H9 (cell line): ENCODE results near the gene JUP. TPM values are rescaled to one million over a fixed set of nuclear protein-coding genes. Genes with fewer than 3 reads are reported as not detected.

Experiments
- DNase-seq: peaks from one replicate; pipeline ENCODE4 v3.0.0-alpha.2; 2017
- H2AFZ ChIP-seq: one replicate; pipeline ENCODE4 v1.6.1; 2013; ENCODE audit warnings: mild to moderate bottlenecking, low read length, control low read depth, moderate library complexity
- H2AK5ac ChIP-seq: 2 replicates; pipeline ENCODE4 v1.6.1; 2013; ENCODE audit warnings: low read length, control low read depth, mixed read lengths; ENCODE audit not compliant: insufficient read length
- H2BK120ac ChIP-seq: one replicate; pipeline ENCODE4 v1.6.1; 2013; ENCODE audit warnings: low read depth, mild to moderate bottlenecking, low read length, control low read depth, inconsistent platforms; ENCODE audit not compliant: poor library complexity, severe bottlenecking
- H2BK12ac ChIP-seq: 2 replicates; pipeline ENCODE4 v1.6.1; 2013; ENCODE audit warnings: low read length, control low read depth, mixed read lengths, low read depth; ENCODE audit not compliant: insufficient read length
- H2BK15ac ChIP-seq: 2 replicates; pipeline ENCODE4 v1.6.1; 2013; ENCODE audit warnings: low read depth, low read length, control low read depth
- H2BK20ac ChIP-seq: one replicate; pipeline ENCODE4 v1.6.1; 2013; ENCODE audit warnings: low read depth, mild to moderate bottlenecking, low read length, control low read depth, inconsistent platforms; ENCODE audit not compliant: poor library complexity, severe bottlenecking
- H2BK5ac ChIP-seq: 2 replicates; pipeline ENCODE4 v1.6.1; 2013; ENCODE audit warnings: low read length, control low read depth, mixed read lengths; ENCODE audit not compliant: insufficient read length
- H3K14ac ChIP-seq: 2 replicates; pipeline ENCODE4 v1.6.1; 2013; ENCODE audit warnings: low read length, control low read depth; ENCODE audit not compliant: insufficient read depth
- H3K18ac ChIP-seq: 2 replicates; pipeline ENCODE4 v1.6.1; 2013; ENCODE audit warnings: low read depth, mild to moderate bottlenecking, mixed read lengths, low read length, control low read depth; ENCODE audit not compliant: insufficient read length
- H3K23ac ChIP-seq: 2 replicates; pipeline ENCODE4 v1.6.1; 2013; ENCODE audit warnings: low read length, control low read depth, mixed read lengths, low read depth; ENCODE audit not compliant: insufficient read length
- H3K23me2 ChIP-seq: 2 replicates; pipeline ENCODE4 v1.6.1; 2013; ENCODE audit warnings: low read depth, mild to moderate bottlenecking, mixed read lengths, low read length, control low read depth; ENCODE audit not compliant: insufficient read length, poor library complexity, severe bottlenecking
- H3K27ac ChIP-seq: 2 replicates; pipeline ENCODE4 v1.5.1; 2013; ENCODE audit warnings: low read length, control low read depth, mixed read lengths, low read depth; ENCODE audit not compliant: insufficient read length
- H3K27me3 ChIP-seq: 2 replicates; pipeline ENCODE4 v1.6.1; 2013; ENCODE audit warnings: low read length, control low read depth, inconsistent platforms; ENCODE audit not compliant: insufficient read depth
- H3K4ac ChIP-seq: 2 replicates; pipeline ENCODE4 v1.6.1; 2013; ENCODE audit warnings: low read depth, mild to moderate bottlenecking, control low read depth, inconsistent platforms, low read length, moderate library complexity
- H3K4me1 ChIP-seq: 2 replicates; pipeline ENCODE4 v1.6.1; 2013; ENCODE audit warnings: low read length, control low read depth, inconsistent platforms; ENCODE audit not compliant: insufficient read depth
- H3K4me2 ChIP-seq: 2 replicates; pipeline ENCODE4 v1.6.1; 2013; ENCODE audit warnings: low read length, control low read depth, mixed read lengths; ENCODE audit not compliant: insufficient read length, insufficient read depth
- H3K56ac ChIP-seq: 2 replicates; pipeline ENCODE4 v1.6.1; 2013; ENCODE audit warnings: low read depth, mild to moderate bottlenecking, mixed read lengths, low read length, control low read depth; ENCODE audit not compliant: insufficient read length
- H3K79me1 ChIP-seq: 2 replicates; pipeline ENCODE4 v1.6.1; 2013; ENCODE audit warnings: low read depth, mild to moderate bottlenecking, moderate library complexity, low read length, control low read depth, inconsistent platforms; ENCODE audit not compliant: insufficient read depth, poor library complexity, severe bottlenecking
- H3K79me2 ChIP-seq: 2 replicates; pipeline ENCODE4 v1.6.1; 2013; ENCODE audit warnings: low read length, control low read depth, inconsistent platforms; ENCODE audit not compliant: insufficient read depth
- H3K9ac ChIP-seq: 2 replicates; pipeline ENCODE4 v1.6.1; 2013; ENCODE audit warnings: low read length, control low read depth, mixed read lengths; ENCODE audit not compliant: insufficient read length; ENCODE audit errors: extremely low read depth
- H3K9me3 ChIP-seq: one replicate; pipeline ENCODE4 v1.6.1; 2013; ENCODE audit warnings: low read depth, low read length, inconsistent platforms; ENCODE audit not compliant: control insufficient read depth
- H3T11ph ChIP-seq: one replicate; pipeline ENCODE4 v1.6.1; 2013; ENCODE audit warnings: mild to moderate bottlenecking, low read length, control low read depth, inconsistent platforms
- H4K20me1 ChIP-seq: one replicate; pipeline ENCODE4 v1.6.1; 2013; ENCODE audit not compliant: control insufficient read depth, insufficient read length, insufficient read depth
- H4K5ac ChIP-seq: 2 replicates; pipeline ENCODE4 v1.6.1; 2013; ENCODE audit warnings: low read depth, mild to moderate bottlenecking, mixed read lengths, low read length, control low read depth; ENCODE audit not compliant: insufficient read length
- H4K8ac ChIP-seq: replicated peaks from 2 replicates; pipeline ENCODE4 v1.6.1; 2013; ENCODE audit warnings: low read length, control low read depth, mixed read lengths, low read depth; ENCODE audit not compliant: insufficient read length
- H4K91ac ChIP-seq: 2 replicates; pipeline ENCODE4 v1.6.1; 2013; ENCODE audit warnings: low read depth, mild to moderate bottlenecking, moderate library complexity, mixed read lengths, low read length, control low read depth; ENCODE audit not compliant: insufficient read length
- H3K27ac Mint-ChIP-seq, 3 experiments: 2 replicates in 2 of 3; 3 replicates in 1 of 3; pipeline ENCODE4 v1.8.0; 2020 to 2021; ENCODE audit warnings: mixed read lengths in 3 of 3, mild to moderate bottlenecking in 1 of 3, moderate library complexity in 1 of 3
- H3K27me3 Mint-ChIP-seq: 2 replicates; pipeline ENCODE4 v1.8.0; 2021; ENCODE audit warnings: low read depth, mild to moderate bottlenecking, moderate library complexity, mixed read lengths
- H3K36me3 Mint-ChIP-seq, 3 experiments: 2 replicates in 2 of 3; 3 replicates in 1 of 3; pipeline ENCODE4 v1.8.0; 2020 to 2021; ENCODE audit warnings: low read depth in 3 of 3, mixed read lengths in 3 of 3; ENCODE audit not compliant: insufficient read depth in 1 of 3
- H3K4me1 Mint-ChIP-seq, 2 experiments: 2 replicates each; pipeline ENCODE4 v1.8.0; 2020; ENCODE audit warnings: mixed read lengths in 2 of 2
- H3K4me3 Mint-ChIP-seq, 2 experiments: 2 replicates in 1 of 2; 3 replicates in 1 of 2; pipeline ENCODE4 v1.8.0; 2020 to 2021; ENCODE audit warnings: mild to moderate bottlenecking in 2 of 2, mixed read lengths in 2 of 2, moderate library complexity in 1 of 2
- H3K9me3 Mint-ChIP-seq, 2 experiments: 2 replicates in 1 of 2; 3 replicates in 1 of 2; pipeline ENCODE4 v1.8.0; 2020; ENCODE audit warnings: mild to moderate bottlenecking in 2 of 2, mixed read lengths in 2 of 2, moderate library complexity in 1 of 2
- CTCF ChIP-seq: fragments of 200-600 bp; sonication (generic); conservative IDR thresholded peaks from 3 replicates; pipeline ENCODE4 v1.8.0; 2021; ENCODE audit warnings: antibody characterized with exemption, mild to moderate bottlenecking
- WGBS: extraction: QIAGEN DNeasy Blood & Tissue Kit; methylation state at CpG from one replicate; pipeline ENCODE4 v1.1.7; 2013; ENCODE audit warnings: missing lambda C conversion rate, low lambda C conversion rate, mixed read lengths; ENCODE audit not compliant: insufficient read length; ENCODE audit errors: extremely low coverage; 5-methylcytosine and 5-hydroxymethylcytosine counted together
- total RNA-seq: library from RNA; stranded (reverse); gene quantifications from 2 replicates; pipeline ENCODE4 v1.2.1, GENCODE V29; 2021

Gene JUP
- total RNA-seq, 1 experiment from 2014 or later: 90.1 TPM

DNA sequence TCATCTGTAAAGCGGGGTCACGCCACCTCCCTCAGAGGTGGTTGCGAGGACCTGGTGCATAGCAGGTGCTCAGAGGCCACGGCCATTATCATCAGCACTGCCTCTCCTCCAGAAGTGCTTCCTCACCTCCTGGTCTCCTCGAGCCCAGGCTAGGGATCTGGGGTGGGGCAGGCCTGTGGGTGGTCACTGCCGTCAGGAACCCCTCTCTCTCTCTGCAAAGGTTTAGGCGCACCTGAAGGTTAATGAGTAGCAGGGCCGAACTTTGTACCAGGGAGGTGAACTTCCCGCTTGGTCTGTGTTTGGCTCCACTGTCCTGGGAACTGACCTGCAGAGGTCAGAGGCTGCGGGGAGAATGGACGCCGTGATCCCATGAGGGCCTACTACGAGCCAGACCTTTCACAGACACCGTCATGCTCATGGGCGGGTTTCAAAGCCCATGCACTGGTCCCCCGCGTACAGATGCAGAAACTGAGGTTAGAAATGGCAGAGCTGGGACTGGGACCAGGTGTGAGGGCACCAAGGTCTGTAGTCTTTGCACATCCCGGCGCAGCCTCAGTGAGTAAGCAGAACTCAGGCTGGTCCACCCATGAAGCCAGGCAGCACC lies 13.8 kb downstream of the JUP start:
- Mint-ChIP-seq H3K36me3 (peaks cover 15 to 41% (median 40%) of the 10 kb centered on the region in 3 experiments), H3K27me3 (no peaks in the 10 kb centered on the region), H3K4me1 (peaks cover 49 to 57% of the 10 kb centered on the region in 2 experiments), H3K4me3 (no peak overlapping the region; a peak in 1 of 5 replicates), H3K9me3 (no peaks in the 10 kb centered on the region), H3K27ac (peak overlapping the region; percentile 22 to 88 (median 70); a peak in 5 of 7 replicates)
- Histone ChIP-seq H2BK20ac (no peak overlapping the region), H3K14ac (no peak overlapping the region), H3K4ac (no peak overlapping the region), H3K23me2 (no peaks in the 10 kb centered on the region), H4K8ac (no peak overlapping the region), H2AK5ac (no peak overlapping the region), H4K5ac (no peak overlapping the region), H4K20me1 (no peaks in the 10 kb centered on the region), H3T11ph (no peak overlapping the region), H3K79me1 (no peaks in the 10 kb centered on the region), H3K23ac (no peak overlapping the region), H4K91ac (no peak overlapping the region), H3K4me1 (peaks cover 7% of the 10 kb centered on the region; the same call in 1 of the 2 replicates), H3K4me2 (no peak overlapping the region), H3K27me3 (no peaks in the 10 kb centered on the region), H3K18ac (no peak overlapping the region), H3K56ac (no peak overlapping the region), H3K27ac (no peak overlapping the region), H3K9ac (no peak overlapping the region), H2BK12ac (no peak overlapping the region), H2BK15ac (no peak overlapping the region), H2BK5ac (no peak overlapping the region), H3K9me3 (no peaks in the 10 kb centered on the region), H3K79me2 (no peaks in the 10 kb centered on the region; the same call in 1 of the 2 replicates), H2AFZ (no peak overlapping the region), H2BK120ac (no peak overlapping the region)
- no peak for DNase-seq
- TF ChIP-seq CTCF: no peak
- no CpG with 5 or more reads among the region's 19 CpGs for WGBS
